Right kidney (tissue), 1 donor: Measurements from ENCODE around the gene UBE2D2.

ENCODE experiments used
- DNase-seq: peaks from one replicate; pipeline ENCODE4 v3.0.0-alpha.2; 2016

Gene UBE2D2

DNA sequence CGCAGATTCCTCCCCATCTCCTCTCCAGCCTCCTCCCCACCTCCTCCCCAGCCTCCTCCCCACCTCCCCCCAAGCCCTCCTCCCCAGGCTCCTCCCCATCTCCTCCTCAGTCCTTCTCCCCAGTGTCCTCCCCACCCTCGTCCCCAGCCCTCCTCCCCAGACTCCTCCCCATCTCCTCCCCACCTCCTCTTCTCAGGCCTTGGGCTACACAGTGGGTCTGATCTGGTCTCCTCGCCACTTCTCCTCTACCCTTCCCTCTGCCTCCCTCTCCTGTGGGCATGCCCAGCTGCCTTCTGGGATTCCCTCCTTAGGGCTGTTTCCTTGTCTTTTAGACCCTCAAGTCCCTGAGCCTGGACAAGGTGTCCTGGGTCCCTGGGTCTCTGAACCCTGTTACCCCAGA, 115.3 kb downstream of the UBE2D2 start:
- DNase-seq = no peak

DNA sequence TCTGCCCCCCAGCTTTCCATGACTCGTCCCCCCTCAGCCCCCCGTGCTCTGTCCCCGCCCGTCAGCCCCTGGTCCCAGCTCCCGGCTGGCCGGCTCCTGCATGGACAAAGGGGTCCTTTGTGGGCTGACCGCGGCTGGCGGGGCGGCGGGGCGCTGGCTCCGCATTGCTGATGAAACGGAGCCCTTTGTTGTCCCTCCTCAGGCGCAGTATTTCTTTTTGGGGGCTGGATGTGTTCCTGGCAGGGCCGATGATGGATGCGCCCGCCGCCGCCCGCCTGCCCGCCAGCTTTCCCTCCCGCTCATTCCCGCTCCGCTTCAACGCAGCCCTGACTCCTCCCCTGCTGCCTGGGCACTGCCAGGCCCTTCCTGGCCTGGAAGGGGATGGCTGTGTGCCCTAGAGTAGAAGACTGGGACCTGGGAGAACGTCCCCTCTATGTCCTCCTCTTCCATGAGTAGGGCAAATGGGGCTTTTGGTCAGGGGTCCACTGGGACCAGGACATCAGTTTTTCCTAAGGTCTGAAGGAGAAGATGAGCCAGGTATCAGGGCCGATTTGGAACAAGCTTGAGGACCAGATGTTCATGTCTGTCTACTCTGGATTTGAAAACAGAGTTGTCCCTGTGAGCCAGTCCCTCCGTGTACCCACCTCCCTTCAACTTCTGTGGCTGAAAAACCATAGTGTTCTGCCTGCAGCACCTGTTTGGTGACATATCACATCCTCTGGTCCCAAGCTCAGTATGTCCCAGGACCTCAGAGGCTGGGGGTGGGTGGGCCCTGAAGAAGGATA, 116.0 kb downstream of the UBE2D2 start:
- peak; percentile 67 for DNase-seq
